ENCODE data around the gene EMILIN3.

DNA sequence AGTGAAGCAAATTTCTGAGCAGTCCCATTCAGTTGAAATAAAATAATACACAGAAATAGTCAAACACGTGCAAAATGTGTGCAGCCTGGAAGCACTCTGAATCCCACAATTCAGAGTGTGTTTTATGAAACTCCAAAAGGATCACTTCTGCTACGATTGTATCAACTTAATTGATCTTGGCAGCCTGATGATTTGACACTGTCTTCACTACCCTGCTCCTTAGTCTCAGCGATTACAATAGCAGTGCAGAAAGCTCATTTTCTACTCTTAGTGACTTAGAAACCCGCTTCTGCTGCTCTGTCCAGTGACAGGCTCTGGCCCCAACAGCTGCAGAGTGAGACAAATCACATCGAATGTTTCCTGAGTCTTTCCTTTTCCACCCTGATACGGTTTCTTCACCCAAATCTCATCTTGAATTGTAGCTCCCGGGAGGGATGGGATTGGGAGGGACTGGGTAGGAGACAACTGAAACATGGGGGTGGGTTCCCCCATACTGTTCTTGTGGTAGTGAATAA, 16.2 kb upstream of the EMILIN3 start:
- TF ChIP-seq, protein P1, sequence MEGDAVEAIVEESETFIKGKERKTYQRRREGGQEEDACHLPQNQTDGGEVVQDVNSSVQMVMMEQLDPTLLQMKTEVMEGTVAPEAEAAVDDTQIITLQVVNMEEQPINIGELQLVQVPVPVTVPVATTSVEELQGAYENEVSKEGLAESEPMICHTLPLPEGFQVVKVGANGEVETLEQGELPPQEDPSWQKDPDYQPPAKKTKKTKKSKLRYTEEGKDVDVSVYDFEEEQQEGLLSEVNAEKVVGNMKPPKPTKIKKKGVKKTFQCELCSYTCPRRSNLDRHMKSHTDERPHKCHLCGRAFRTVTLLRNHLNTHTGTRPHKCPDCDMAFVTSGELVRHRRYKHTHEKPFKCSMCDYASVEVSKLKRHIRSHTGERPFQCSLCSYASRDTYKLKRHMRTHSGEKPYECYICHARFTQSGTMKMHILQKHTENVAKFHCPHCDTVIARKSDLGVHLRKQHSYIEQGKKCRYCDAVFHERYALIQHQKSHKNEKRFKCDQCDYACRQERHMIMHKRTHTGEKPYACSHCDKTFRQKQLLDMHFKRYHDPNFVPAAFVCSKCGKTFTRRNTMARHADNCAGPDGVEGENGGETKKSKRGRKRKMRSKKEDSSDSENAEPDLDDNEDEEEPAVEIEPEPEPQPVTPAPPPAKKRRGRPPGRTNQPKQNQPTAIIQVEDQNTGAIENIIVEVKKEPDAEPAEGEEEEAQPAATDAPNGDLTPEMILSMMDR (IDR thresholded peaks at IDR 0.05), result no peak
- TF ChIP-seq EP300 (IDR thresholded peaks at IDR 0.05), result no peak

All from sigmoid colon (tissue), 4 donors.